Stomach (tissue), 4 donors: ENCODE measurements around the gene METTL24.
"Not testable (repeated sequence)": the region's sequence is repeated elsewhere in the genome, so short reads cannot be mapped to it uniquely, and the experiment has no call there.

Source experiments
- POLR2A ChIP-seq, 4 donors: fragments of 450-650 bp; IDR thresholded peaks; one replicate each; pipeline ENCODE4 v1.6.1; 2016; ENCODE audit warnings: antibody characterized with exemption in 4 of 4, control low read depth in 2 of 4, mild to moderate bottlenecking in 1 of 4, moderate library complexity in 1 of 4
- TF ChIP-seq, protein P1 (sequence below), 7 experiments: fragments of 450-650 bp in 4 of 7; fragments of 200-600 bp in 3 of 7; sonication (generic) in 3 of 7; IDR thresholded peaks; one replicate each; pipeline ENCODE4 v1.5.1; 2016 to 2019; ENCODE audit warnings: antibody characterized with exemption in 7 of 7, control low read depth in 2 of 7, mild to moderate bottlenecking in 1 of 7

DNA sequence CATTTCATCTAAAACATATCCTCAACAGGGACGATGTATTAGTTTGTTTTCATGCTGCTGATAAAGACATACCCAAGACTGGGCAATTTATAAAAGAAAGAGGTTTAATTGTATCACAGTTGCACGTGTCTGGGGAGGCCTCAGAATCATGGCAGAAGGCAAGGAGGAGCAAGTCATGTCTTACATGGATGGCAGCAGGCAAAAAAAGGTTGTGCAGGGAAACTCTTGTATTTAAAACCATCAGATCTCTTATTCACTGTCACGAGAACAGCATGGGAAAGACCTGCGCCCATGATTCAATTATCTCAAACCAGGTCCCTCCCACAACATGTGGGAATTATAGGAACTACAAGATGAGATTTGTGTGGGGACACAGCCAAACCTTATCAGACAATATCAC lies 48.7 kb downstream of the METTL24 start:
- TF ChIP-seq, protein P1, sequence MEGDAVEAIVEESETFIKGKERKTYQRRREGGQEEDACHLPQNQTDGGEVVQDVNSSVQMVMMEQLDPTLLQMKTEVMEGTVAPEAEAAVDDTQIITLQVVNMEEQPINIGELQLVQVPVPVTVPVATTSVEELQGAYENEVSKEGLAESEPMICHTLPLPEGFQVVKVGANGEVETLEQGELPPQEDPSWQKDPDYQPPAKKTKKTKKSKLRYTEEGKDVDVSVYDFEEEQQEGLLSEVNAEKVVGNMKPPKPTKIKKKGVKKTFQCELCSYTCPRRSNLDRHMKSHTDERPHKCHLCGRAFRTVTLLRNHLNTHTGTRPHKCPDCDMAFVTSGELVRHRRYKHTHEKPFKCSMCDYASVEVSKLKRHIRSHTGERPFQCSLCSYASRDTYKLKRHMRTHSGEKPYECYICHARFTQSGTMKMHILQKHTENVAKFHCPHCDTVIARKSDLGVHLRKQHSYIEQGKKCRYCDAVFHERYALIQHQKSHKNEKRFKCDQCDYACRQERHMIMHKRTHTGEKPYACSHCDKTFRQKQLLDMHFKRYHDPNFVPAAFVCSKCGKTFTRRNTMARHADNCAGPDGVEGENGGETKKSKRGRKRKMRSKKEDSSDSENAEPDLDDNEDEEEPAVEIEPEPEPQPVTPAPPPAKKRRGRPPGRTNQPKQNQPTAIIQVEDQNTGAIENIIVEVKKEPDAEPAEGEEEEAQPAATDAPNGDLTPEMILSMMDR (IDR thresholded peaks at IDR 0.05) = not testable (repeated sequence)
- not testable (repeated sequence) for TF ChIP-seq POLR2A (IDR thresholded peaks at IDR 0.05)
